HCT116 (cell line): ENCODE results near the gene SPTLC3. TPM values are rescaled to one million over a fixed set of nuclear protein-coding genes. Genes with fewer than 3 reads are reported as not detected.

Experiments
- ATAC-seq: fragments of 200-7000 bp; cut with Tn5 transposase; 2 replicates; pipeline ENCODE4 v1.9.1; 2020; ENCODE audit warnings: mild to moderate bottlenecking, moderate library complexity
- BruUV-seq: library from RNA; stranded (reverse); fragments of 400-500 nt; replicated peaks from 2 replicates; lab custom pipeline; 2021; lab: Mats Ljungman, UMichigan
- CTCF ChIA-PET: fragments of 300-600 bp; sonication (Branson Sonifier 250); formaldehyde crosslinking; loops from one replicate; lab custom pipeline; 2021; ENCODE audit warnings: antibody characterized with exemption; lab: Charles Lee
- POLR2A ChIA-PET: fragments of 300-600, 350-600 bp; sonication (Branson Sonifier 250); formaldehyde crosslinking; loops from one replicate; lab custom pipeline; 2021; ENCODE audit warnings: antibody characterized with exemption; lab: Charles Lee
- RAD21 ChIA-PET, 2 experiments: fragments of 300-600 bp; sonication (Branson Sonifier 250); formaldehyde crosslinking; loops; one replicate each; lab custom pipeline; 2023; ENCODE audit warnings: low total read pairs in 2 of 2; ENCODE audit not compliant: uncharacterized antibody in 2 of 2, unreplicated experiment in 2 of 2, low non-redundant PET in 1 of 2; lab: Charles Lee
- DNase-seq: peaks from one replicate; pipeline ENCODE4 v3.0.0-alpha.2; 2010; ENCODE audit warnings: low read depth, low spot score
- H2AFZ ChIP-seq: fragments of 200-600 bp; shearing (Covaris generic), sonication (generic); 2 replicates; pipeline ENCODE4 v1.6.1; 2017; ENCODE audit warnings: low read depth, mixed run types, mixed read lengths, antibody characterized with exemption, low read length; ENCODE audit not compliant: poor library complexity, severe bottlenecking
- H3K27ac ChIP-seq: 2 replicates; pipeline ENCODE4 v1.5.1; 2012; ENCODE audit warnings: low read depth, low read length
- H3K27me3 ChIP-seq: fragments of 200-600 bp; sonication (generic); 2 replicates; pipeline ENCODE4 v1.6.1; 2016; ENCODE audit warnings: mixed run types, low read length, mixed read lengths; ENCODE audit not compliant: insufficient read depth
- H3K36me3 ChIP-seq, 2 experiments: fragments of 200-500 bp in 1 of 2; fragments of 200-600 bp in 1 of 2; sonication (Bioruptor generic) in 1 of 2; sonication (generic) in 1 of 2; 2 replicates each; pipeline versions ENCODE4 v1.5.1 to v1.6.1; 2014 to 2016; ENCODE audit warnings: low read length in 2 of 2, inconsistent platforms in 1 of 2, mixed read lengths in 1 of 2, mixed run types in 1 of 2; ENCODE audit not compliant: insufficient read depth in 2 of 2, control insufficient read depth in 1 of 2
- H3K4me1 ChIP-seq, 2 experiments: fragments of 200-600 bp in 1 of 2; sonication (generic) in 1 of 2; 2 replicates each; pipeline versions ENCODE4 v1.5.1 to v1.6.1; 2012 to 2017; ENCODE audit warnings: low read length in 2 of 2, inconsistent platforms in 1 of 2, mild to moderate bottlenecking in 1 of 2, mixed read lengths in 1 of 2, mixed run types in 1 of 2, moderate library complexity in 1 of 2; ENCODE audit not compliant: insufficient read depth in 2 of 2, control insufficient read depth in 1 of 2
- H3K4me2 ChIP-seq: fragments of 200-600 bp; sonication (generic); 2 replicates; pipeline ENCODE4 v1.6.1; 2017; ENCODE audit warnings: mixed run types, low read length, mixed read lengths
- H3K4me3 ChIP-seq, 2 experiments: fragments of 200-600 bp in 1 of 2; sonication (generic) in 1 of 2; replicated peaks in 1 of 2; 2 replicates each; pipeline ENCODE4 v1.5.1; 2011 to 2016; ENCODE audit warnings: low read length in 2 of 2, control low read depth in 1 of 2, low read depth in 1 of 2, mild to moderate bottlenecking in 1 of 2, mixed read lengths in 1 of 2, mixed run types in 1 of 2
- H3K79me2 ChIP-seq: fragments of 200-600 bp; sonication (generic); 2 replicates; pipeline ENCODE4 v1.6.1; 2017; ENCODE audit warnings: mild to moderate bottlenecking, mixed run types, low read length, moderate library complexity, mixed read lengths; ENCODE audit not compliant: insufficient read depth
- H3K9ac ChIP-seq: fragments of 200-600 bp; sonication (generic); 2 replicates; pipeline ENCODE4 v1.6.1; 2016; ENCODE audit warnings: low read length, mixed read lengths
- H3K9me2 ChIP-seq: fragments of 200-600 bp; sonication (generic), shearing (Covaris generic); 2 replicates; pipeline ENCODE4 v1.6.1; 2017; ENCODE audit warnings: mixed run types, mild to moderate bottlenecking, moderate library complexity; ENCODE audit not compliant: insufficient read depth
- H3K9me3 ChIP-seq, 2 experiments: fragments of 200-500 bp in 1 of 2; fragments of 200-600 bp in 1 of 2; sonication (Bioruptor generic) in 1 of 2; sonication (generic) in 1 of 2; 2 replicates each; pipeline ENCODE4 v1.6.1; 2014 to 2017; ENCODE audit warnings: low read length in 2 of 2, mixed read lengths in 2 of 2, inconsistent platforms in 1 of 2, low read depth in 1 of 2, mild to moderate bottlenecking in 1 of 2, mixed run types in 1 of 2, moderate library complexity in 1 of 2; ENCODE audit not compliant: control insufficient read depth in 1 of 2, insufficient read depth in 1 of 2
- H4K20me1 ChIP-seq: fragments of 200-600 bp; sonication (generic), shearing (Covaris generic); 2 replicates; pipeline ENCODE4 v1.6.1; 2017; ENCODE audit warnings: mixed run types, mild to moderate bottlenecking, moderate library complexity; ENCODE audit not compliant: insufficient read depth
- ATF3 ChIP-seq: IDR thresholded peaks from 2 replicates; pipeline ENCODE4 v1.6.1; 2012
- CBX3 ChIP-seq: IDR thresholded peaks from 2 replicates; pipeline ENCODE4 v1.6.1; 2012; ENCODE audit warnings: low read depth
- EZH2 ChIP-seq: fragments of 200-600 bp; sonication (generic); IDR thresholded peaks from 2 replicates; pipeline ENCODE4 v1.6.1; 2017; ENCODE audit warnings: antibody characterized with exemption, mixed run types
- EZH2phosphoT487 ChIP-seq: fragments of 200-600 bp; IDR thresholded peaks from 2 replicates; pipeline ENCODE4 v1.6.1; 2018; ENCODE audit warnings: antibody characterized with exemption, borderline replicate concordance
- FOSL1 ChIP-seq: IDR thresholded peaks from 2 replicates; pipeline ENCODE4 v1.6.1; 2012; ENCODE audit warnings: low read depth
- SIN3A ChIP-seq: IDR thresholded peaks from 2 replicates; pipeline ENCODE4 v1.6.1; 2012; ENCODE audit warnings: low read depth
- SP1 ChIP-seq: IDR thresholded peaks from 2 replicates; pipeline ENCODE4 v1.6.1; 2012; ENCODE audit warnings: low read depth
- SRF ChIP-seq: IDR thresholded peaks from 2 replicates; pipeline ENCODE4 v1.6.1; 2012; ENCODE audit warnings: low read depth
- YY1 ChIP-seq: IDR thresholded peaks from 2 replicates; pipeline ENCODE4 v1.6.1; 2011; ENCODE audit warnings: low read length, low read depth, moderate library complexity, mild to moderate bottlenecking; ENCODE audit not compliant: insufficient replicate concordance; ENCODE audit errors: extremely low read depth
- ZBTB33 ChIP-seq: IDR thresholded peaks from 2 replicates; pipeline ENCODE4 v1.6.1; 2011; ENCODE audit warnings: mild to moderate bottlenecking, low read length, moderate library complexity; ENCODE audit not compliant: insufficient replicate concordance; ENCODE audit errors: extremely low read depth
- ZFX ChIP-seq: fragments of 450-650 bp; IDR thresholded peaks from 2 replicates; pipeline ENCODE4 v1.6.1; 2017
- ZNF274 ChIP-seq: fragments of 200-500 bp; sonication (Bioruptor generic); IDR thresholded peaks from 2 replicates; pipeline ENCODE4 v1.6.1; 2014; ENCODE audit warnings: mild to moderate bottlenecking, low read depth, low read length, inconsistent platforms
- intact Hi-C: fragments of 100-400 bp; cut with micrococcal nuclease; formaldehyde crosslinking; loops from 2 replicates; pipeline ENCODE4 v1.10.0; 2022
- total RNA-seq: library from RNA; stranded (reverse); gene quantifications from one replicate; pipeline ENCODE4 v1.2.1, GENCODE V29; 2021; ENCODE audit not compliant: unreplicated experiment
- TF ChIP-seq, protein P1 (sequence below): IDR thresholded peaks from 2 replicates; pipeline ENCODE4 v1.6.1; 2012; ENCODE audit warnings: low read depth
- TF ChIP-seq, protein P2 (sequence below): IDR thresholded peaks from 2 replicates; pipeline ENCODE4 v1.6.1; 2012

SPTLC3 gene
- total RNA-seq, 1 experiment from 2014 or later, result not detected

DNA sequence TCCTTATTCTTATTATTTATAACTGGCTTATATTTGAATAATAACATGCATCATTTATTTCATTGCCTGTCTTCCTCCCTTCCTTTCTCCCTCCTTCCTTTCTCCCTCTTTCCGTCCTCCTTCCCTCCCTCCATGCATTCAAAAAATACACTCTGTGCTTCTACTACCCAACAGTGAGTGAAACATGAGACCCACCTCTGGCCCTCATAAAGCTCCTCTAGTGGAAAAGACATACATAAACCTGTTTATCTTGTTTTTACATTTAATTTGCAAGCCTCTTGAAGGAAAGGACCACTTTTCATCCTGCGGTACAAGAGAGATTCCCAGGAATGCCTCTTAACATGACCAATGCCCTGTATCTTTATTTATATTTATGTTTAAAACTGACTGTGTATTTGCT is 190.5 kb downstream of the SPTLC3 start:
- H3K4me1 ChIP-seq, result no peaks in the 10 kb centered on the region
- RAD21 ChIA-PET, result no interaction called here
- H2AFZ ChIP-seq, result no peak overlapping the region
- no peak overlapping the region for H3K27ac ChIP-seq
- H3K4me3 ChIP-seq, result no peak overlapping the region
- CTCF ChIA-PET, result no interaction called here
- H3K9me3 ChIP-seq, result no peaks in the 10 kb centered on the region
- no peak overlapping the region for H3K9ac ChIP-seq
- peaks cover 10% of the 10 kb centered on the region; the same call in 1 of the 2 replicates for H3K27me3 ChIP-seq
- H3K36me3 ChIP-seq, result no peaks in the 10 kb centered on the region
- DNase-seq (no peak), ATAC-seq (no peak)
- H3K4me2 ChIP-seq, result no peak overlapping the region
- no peaks in the 10 kb centered on the region for H3K79me2 ChIP-seq
- POLR2A ChIA-PET, result no interaction called here
- no peak for TF ChIP-seq ZNF274
- TF ChIP-seq ATF3, result no peak
- TF ChIP-seq ZFX, result no peak
- TF ChIP-seq EZH2, result no peak
- no peak for TF ChIP-seq EZH2phosphoT487
- TF ChIP-seq CBX3, result no peak
- H4K20me1 ChIP-seq, result no peaks in the 10 kb centered on the region
- no TSS peak for BruUV-seq
- no peaks in the 10 kb centered on the region for H3K9me2 ChIP-seq
- intact Hi-C loops, result no loop called here

- Histone ChIP-seq H3K4me1 (no peaks in the 10 kb centered on the region), H2AFZ (no peak overlapping the region), H3K9me2 (no peaks in the 10 kb centered on the region), H3K4me2 (no peak overlapping the region), H3K36me3 (no peaks in the 10 kb centered on the region), H3K9ac (no peak overlapping the region), H3K27me3 (peaks cover 10% of the 10 kb centered on the region), H3K27ac (no peak overlapping the region), H4K20me1 (no peaks in the 10 kb centered on the region), H3K79me2 (no peaks in the 10 kb centered on the region), H3K4me3 (no peak overlapping the region), H3K9me3 (no peaks in the 10 kb centered on the region)
- no TSS peak for BruUV-seq
- ATAC-seq, result no peak
- intact Hi-C loops, result no loop called here
- CTCF ChIA-PET, result no interaction called here
- DNase-seq, result no peak
- POLR2A ChIA-PET, result no interaction called here
- RAD21 ChIA-PET, result no interaction called here
- no peak for TF ChIP-seq CBX3
- no peak for TF ChIP-seq SRF
- TF ChIP-seq, protein P1, sequence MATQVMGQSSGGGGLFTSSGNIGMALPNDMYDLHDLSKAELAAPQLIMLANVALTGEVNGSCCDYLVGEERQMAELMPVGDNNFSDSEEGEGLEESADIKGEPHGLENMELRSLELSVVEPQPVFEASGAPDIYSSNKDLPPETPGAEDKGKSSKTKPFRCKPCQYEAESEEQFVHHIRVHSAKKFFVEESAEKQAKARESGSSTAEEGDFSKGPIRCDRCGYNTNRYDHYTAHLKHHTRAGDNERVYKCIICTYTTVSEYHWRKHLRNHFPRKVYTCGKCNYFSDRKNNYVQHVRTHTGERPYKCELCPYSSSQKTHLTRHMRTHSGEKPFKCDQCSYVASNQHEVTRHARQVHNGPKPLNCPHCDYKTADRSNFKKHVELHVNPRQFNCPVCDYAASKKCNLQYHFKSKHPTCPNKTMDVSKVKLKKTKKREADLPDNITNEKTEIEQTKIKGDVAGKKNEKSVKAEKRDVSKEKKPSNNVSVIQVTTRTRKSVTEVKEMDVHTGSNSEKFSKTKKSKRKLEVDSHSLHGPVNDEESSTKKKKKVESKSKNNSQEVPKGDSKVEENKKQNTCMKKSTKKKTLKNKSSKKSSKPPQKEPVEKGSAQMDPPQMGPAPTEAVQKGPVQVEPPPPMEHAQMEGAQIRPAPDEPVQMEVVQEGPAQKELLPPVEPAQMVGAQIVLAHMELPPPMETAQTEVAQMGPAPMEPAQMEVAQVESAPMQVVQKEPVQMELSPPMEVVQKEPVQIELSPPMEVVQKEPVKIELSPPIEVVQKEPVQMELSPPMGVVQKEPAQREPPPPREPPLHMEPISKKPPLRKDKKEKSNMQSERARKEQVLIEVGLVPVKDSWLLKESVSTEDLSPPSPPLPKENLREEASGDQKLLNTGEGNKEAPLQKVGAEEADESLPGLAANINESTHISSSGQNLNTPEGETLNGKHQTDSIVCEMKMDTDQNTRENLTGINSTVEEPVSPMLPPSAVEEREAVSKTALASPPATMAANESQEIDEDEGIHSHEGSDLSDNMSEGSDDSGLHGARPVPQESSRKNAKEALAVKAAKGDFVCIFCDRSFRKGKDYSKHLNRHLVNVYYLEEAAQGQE, result no peak
- TF ChIP-seq ZBTB33, result no peak
- no peak for TF ChIP-seq SIN3A
- no peak for TF ChIP-seq SP1
- TF ChIP-seq EZH2, result no peak
- TF ChIP-seq, protein P2, sequence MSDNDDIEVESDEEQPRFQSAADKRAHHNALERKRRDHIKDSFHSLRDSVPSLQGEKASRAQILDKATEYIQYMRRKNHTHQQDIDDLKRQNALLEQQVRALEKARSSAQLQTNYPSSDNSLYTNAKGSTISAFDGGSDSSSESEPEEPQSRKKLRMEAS, result no peak
- TF ChIP-seq YY1, result no peak
- TF ChIP-seq FOSL1, result no peak
- TF ChIP-seq ATF3, result no peak
- no peak for TF ChIP-seq ZNF274
These were observed 192.2 kb downstream of the SPTLC3 start for GRCh38 chr20:13200767-13201500.
